Measurements from ENCODE around the gene ADGRV1.
"Not testable (repeated sequence)": the region's sequence is repeated elsewhere in the genome, so short reads cannot be mapped to it uniquely, and the experiment has no call there.

Gene ADGRV1

GRCh38 chr5:90830058-90830457, 271.5 kb downstream of the ADGRV1 start:
- no peak for DNase-seq

- DNase-seq, result no peak
These were observed 275.2 kb downstream of the ADGRV1 start for GRCh38 chr5:90833753-90834152.

- DNase-seq, result no peak
These were observed 276.1 kb downstream of the ADGRV1 start for GRCh38 chr5:90834711-90835110.

- no peak for DNase-seq
These were observed 284.8 kb downstream of the ADGRV1 start for GRCh38 chr5:90843443-90843842.

- DNase-seq, result no peak
These were observed 286.3 kb downstream of the ADGRV1 start for GRCh38 chr5:90844931-90845330.

- no peak for DNase-seq
These were observed 287.3 kb downstream of the ADGRV1 start for GRCh38 chr5:90845723-90846554.

GRCh38 chr5:90847606-90848005, 289.0 kb downstream of the ADGRV1 start:
- DNase-seq, result not testable (repeated sequence)

GRCh38 chr5:90849939-90850338, 291.3 kb downstream of the ADGRV1 start:
- DNase-seq, result no peak

GRCh38 chr5:90852531-90852930, 293.9 kb downstream of the ADGRV1 start:
- no peak for DNase-seq

- DNase-seq, result no peak
These were observed 295.2 kb downstream of the ADGRV1 start for GRCh38 chr5:90853750-90854149.

- DNase-seq, result no peak
These were observed 295.6 kb downstream of the ADGRV1 start for GRCh38 chr5:90854169-90854568.

- no peak for DNase-seq
These were observed 296.9 kb downstream of the ADGRV1 start for GRCh38 chr5:90855296-90856010.

GRCh38 chr5:90861843-90862586, 303.4 kb downstream of the ADGRV1 start:
- no peak for DNase-seq

- DNase-seq, result no peak
These were observed 306.6 kb downstream of the ADGRV1 start for GRCh38 chr5:90865180-90865579.

- DNase-seq, result no peak
These were observed 307.7 kb downstream of the ADGRV1 start for GRCh38 chr5:90866333-90866732.

GRCh38 chr5:90866915-90867731, 308.5 kb downstream of the ADGRV1 start:
- DNase-seq, result no peak

- no peak for DNase-seq
These were observed 310.2 kb downstream of the ADGRV1 start for GRCh38 chr5:90868799-90869198.

GRCh38 chr5:90871391-90871991, 312.9 kb downstream of the ADGRV1 start:
- no peak for DNase-seq

GRCh38 chr5:90873033-90873517, 314.5 kb downstream of the ADGRV1 start:
- DNase-seq, result no peak

GRCh38 chr5:90874066-90874465, 315.5 kb downstream of the ADGRV1 start:
- DNase-seq, result no peak

- DNase-seq, result no peak
These were observed 316.9 kb downstream of the ADGRV1 start for GRCh38 chr5:90875456-90875855.

- DNase-seq, result no peak
These were observed 317.8 kb downstream of the ADGRV1 start for GRCh38 chr5:90876366-90876765.

Measured in stimulated activated CD4-positive, alpha-beta T cell treated with anti-CD3 and anti-CD28 coated beads, Interleukin-2, amount 100 ng/mL, for 48 hours (primary cell).